Femur (tissue), 1 donor: ENCODE results near the gene RPS6KB2.
A peak's percentile ranks its signal among the peaks of the same experiment; 100 is the strongest.

Experiments used
- DNase-seq: peaks from one replicate; pipeline ENCODE4 v3.0.0-alpha.2; 2017

RPS6KB2 gene

DNA sequence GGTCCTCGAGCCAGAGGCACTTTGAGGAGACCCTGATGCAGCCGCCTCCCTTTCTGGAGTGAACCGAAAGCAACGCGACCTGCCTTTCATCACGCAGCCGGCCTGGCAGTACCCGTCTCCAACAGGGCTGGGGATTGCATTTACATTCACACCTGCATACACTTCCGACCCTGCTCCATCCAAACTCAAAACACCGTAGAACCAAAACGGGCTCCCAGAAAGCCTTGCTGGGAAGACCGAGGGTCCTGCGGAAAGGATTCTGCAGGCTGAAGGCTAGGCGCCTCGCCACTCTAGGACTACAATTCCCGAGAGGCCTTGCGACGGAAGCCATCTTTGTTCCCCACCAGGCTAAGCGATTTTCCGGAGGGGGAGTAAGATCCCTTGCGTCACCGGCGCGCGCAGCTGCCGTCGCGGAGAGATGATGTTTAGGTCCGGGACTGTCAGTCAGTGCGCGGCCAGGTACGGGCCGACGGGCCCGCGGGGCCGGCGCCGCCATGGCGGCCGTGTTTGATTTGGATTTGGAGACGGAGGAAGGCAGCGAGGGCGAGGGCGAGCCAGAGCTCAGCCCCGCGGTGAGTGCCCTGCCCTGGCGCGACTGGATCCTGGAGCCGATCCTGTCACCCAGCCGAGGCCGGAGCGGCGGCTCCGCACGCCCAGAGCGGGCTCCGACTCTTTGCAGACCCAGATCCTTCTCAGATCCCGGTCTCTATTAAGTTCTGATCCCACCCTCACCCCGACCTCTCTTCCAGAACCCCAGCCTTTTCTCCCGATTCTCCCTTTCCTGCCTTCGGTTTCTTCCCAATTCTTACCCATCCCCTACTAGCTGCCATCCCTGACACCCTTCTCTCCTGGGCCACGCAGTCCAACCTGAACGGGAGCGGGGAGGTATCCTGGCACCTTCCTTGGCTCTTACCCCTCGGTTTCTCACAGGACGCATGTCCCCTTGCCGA lies at the start of gene RPS6KB2:
RPS6KB2 (plus strand) TSS at position 443 of the 950 bp plus-strand sequence; CDS start at position 495, 52 bp downstream.
- peak; percentile 99 for DNase-seq

DNA sequence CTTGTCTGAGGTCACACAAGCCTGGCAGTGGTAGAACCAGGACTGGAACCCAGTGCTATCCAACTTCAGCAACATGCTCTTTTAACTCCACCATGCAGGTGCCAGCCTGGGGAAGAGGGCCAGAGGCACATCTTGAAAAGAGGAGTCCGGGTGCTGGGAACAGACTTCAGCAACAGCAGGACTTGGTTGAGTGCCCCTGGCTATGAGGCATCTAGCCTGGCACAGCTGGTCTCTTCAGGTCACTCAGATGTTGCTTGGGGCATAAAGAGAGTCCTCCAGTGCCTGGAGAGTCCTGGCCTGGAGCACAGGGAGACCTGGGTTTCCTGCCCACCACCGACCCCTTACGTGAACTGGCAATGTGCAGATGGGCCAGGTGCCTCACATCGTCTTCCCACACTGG lies 49.8 kb upstream of the RPS6KB2 start:
- DNase-seq: no peak

DNA sequence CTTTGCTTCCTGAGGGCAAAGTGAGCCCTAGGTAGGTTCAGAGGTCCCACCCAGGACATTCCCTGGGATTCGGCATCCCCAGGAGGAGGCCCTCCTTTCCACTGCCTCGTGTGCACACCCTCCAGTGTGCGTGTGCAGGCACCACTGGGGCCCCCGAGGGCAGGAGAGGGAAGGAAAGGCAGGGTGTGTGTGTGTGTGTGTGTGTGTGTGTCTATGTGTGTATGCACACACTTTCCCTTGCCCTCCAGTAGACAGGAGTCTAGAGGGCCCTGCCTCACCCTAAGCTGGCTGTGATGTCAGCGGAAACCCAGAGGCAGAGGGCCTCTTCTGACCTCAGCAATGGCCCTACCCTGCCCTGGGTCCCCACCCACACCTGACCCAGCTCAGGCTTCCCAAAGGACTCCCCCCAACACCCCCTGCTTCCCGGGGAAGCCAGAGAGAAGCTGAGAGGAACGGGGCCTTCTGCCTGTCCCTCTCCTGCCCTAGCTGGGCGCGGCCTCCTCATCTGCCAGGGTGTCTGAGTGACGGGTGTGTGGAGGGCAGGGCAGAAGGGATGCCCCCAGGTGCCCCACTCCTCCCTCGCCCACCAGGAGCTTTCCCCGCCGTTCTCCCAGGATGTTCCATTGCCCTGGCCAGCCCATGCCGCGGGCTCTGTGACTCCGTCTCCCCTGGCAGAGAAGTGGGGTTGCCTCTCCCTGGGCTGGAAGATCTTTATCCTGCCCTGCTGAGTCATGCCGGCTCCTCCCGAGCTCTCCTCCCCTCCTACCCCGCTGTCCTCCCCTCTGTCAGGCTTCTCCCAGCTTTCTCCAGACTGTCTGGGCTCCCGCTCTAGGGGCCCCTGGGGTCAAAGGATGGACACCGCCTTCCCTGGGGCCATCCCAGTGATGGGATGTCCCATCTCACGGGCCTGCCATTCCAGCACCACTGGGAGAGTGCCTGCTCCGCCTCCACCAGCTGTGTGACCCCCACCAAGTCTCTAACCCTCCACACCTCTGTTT lies 48.9 kb upstream of the RPS6KB2 start:
- no peak for DNase-seq

DNA sequence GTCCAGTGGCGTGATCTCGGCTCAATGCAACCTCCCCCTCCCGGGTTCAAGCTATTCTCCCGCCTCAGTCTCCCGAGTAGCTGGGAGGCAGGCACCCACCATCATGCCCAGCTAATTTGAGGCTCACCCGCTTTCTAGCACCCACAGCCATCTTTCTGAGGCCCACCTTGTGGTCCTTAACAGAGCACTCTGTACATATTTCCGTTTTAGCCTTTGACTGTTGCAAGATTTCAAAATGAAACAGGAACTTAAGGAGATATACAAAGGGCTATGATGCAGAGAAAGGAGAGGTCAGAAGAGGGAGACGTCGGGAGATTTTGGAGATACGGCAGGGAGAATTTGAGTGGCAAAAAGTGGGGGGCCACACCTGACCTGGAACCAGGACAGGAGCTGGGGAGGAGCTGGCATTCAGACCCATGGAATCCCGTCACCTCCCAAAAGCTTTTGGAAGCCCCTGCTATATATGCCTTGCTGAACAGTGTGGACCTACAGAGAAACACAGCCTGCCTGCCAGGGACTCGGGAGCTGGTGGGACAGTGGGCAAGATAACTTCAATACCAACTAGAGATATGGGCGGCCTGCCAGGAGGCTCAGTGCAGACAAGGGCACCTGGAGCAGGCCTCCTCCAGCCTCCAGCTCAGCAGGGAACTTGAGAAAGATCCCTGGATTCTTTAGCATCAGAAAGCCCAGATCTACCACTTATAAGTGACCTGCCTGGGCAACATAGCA lies 46.9 kb upstream of the RPS6KB2 start:
- no peak for DNase-seq

DNA sequence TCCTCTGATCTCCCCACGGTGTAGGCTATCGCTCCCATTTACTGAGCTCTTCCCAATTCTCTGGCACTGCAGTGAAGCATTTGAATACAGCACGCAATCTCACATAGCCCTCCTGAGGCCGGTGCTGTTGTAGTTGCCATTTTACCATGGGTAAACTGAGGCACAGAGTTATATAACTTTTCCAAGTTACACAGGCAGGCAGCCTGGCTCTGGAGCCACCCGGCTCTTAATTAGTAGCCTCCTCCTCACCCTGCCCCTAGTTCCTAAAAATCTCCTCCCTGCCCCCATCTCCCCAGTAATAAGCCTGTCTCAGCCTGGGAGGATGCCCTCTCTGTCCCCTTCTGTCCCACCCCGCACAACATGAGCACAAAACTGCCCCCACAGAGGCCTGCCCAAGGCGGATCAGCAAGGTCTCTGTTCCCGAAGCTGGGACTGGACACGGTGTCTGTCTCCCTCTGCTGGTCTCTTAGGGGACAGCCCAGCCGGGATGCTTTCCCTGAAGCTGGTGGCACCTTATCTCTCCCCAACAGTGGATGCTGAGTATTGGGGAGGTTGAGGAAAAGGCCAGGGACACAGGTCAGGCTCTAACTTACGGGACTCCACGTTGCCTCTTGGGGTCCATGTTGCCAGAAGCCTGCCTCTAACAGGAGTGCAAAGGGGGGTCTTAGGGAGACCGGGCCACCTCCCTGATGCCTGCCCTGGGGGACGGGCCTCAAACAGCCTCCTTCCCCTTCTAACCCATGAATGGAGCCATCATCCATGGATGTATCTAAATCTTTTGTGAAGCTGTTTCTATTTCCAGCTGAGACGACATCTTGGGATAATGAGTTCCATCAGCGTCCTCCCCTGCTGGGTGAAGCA lies 45.8 kb upstream of the RPS6KB2 start:
- peak; percentile 87 for DNase-seq

DNA sequence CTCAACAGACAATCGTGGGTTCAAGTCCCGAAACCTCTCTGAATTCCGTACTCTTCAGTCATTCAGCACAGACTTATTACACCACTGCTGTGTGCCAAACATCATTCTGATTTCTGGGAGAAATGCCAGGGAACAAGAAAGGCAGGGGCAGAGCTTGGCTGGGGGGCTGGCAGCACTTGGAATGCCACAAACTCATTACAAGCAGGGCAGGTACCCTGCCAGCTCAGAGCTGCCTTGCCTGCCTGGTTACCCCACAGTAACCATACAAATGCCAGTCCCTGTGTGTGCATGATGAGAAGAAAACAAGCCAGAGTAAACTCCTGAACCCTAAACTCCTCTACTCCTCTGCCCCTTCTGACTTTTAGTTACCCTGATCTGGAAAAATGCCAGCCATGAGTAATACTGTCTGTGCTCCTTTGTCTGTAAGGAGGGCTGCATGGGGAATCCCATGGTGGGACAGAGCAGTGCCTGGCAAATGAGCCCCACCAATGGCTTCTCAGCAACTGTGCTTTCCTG lies 43.4 kb upstream of the RPS6KB2 start:
- no peak for DNase-seq

DNA sequence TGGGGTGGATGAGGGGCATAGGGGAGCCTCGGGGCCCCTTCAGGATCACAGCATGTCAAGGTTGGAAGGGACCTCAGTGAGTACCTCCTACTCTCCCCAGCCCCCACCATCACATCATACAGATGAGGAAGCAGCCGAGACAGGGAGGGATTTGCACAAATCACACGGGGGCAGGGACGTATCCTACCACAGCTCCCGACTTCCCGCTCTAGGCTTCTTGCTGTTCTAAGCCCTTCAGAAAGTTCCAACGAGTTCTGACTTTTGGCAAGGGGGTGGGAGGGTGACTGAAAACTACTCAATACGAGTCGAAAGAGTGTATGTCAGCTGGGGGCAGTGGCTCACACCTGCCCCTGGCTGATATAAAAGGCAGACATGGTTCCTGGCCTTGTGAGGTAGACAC lies 41.2 kb upstream of the RPS6KB2 start:
- DNase-seq: no peak

DNA sequence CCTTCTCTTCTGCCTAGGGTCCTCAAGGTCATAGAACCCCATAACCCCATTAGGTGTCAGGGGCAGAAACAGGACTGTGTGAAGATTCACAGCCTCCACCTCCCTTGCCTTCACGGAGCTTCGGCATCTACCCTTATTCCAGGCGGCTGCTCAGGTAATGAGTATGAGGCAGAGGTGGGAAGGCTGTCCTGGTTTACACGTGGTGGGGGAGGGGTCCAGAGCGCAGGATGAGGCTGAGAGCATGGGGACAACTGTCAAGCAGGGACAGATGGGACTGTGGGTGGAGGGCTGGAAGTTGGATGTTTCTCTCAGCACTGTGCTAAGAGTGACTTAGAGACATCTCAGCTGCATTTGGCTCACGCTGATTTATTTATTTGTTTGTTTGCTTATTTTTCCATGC lies 40.8 kb upstream of the RPS6KB2 start:
- DNase-seq: no peak

DNA sequence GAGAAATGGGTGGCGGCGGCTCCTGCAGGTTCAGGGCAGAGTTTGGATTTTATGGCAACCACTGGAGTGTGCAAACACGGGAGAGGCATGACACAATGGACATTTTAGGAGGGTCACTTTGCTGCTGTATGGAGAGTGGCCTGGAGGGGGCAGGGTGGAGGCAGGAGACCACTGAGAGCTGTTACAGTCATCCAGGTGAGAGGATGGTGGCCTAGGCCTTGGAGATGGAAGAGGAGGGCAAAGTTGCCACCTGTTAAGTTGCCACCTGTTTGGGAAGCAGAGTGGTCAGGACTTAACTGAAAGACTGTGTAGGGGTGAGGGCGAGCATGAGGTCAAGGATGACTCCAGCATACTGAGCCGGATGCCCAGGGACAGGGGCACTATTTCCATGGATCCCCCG lies 38.8 kb upstream of the RPS6KB2 start:
- DNase-seq: no peak

DNA sequence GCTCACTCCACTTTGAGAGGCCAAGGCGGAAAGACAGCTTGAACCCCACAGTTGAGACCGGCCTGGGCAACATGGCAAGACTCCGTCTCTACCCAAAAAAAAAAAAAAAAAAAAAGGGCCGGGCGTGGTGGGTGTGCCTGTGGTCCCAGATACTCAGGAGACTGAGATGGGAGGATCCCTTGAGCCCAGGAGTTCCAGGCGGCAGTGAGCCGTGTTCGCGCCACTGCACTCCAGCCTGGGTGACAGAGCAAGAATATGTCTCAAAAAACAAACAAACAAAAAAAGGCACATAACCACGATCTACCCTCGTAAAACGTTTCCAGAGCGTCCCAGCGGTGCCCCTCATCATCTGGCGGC lies 37.4 kb upstream of the RPS6KB2 start:
- no peak for DNase-seq

DNA sequence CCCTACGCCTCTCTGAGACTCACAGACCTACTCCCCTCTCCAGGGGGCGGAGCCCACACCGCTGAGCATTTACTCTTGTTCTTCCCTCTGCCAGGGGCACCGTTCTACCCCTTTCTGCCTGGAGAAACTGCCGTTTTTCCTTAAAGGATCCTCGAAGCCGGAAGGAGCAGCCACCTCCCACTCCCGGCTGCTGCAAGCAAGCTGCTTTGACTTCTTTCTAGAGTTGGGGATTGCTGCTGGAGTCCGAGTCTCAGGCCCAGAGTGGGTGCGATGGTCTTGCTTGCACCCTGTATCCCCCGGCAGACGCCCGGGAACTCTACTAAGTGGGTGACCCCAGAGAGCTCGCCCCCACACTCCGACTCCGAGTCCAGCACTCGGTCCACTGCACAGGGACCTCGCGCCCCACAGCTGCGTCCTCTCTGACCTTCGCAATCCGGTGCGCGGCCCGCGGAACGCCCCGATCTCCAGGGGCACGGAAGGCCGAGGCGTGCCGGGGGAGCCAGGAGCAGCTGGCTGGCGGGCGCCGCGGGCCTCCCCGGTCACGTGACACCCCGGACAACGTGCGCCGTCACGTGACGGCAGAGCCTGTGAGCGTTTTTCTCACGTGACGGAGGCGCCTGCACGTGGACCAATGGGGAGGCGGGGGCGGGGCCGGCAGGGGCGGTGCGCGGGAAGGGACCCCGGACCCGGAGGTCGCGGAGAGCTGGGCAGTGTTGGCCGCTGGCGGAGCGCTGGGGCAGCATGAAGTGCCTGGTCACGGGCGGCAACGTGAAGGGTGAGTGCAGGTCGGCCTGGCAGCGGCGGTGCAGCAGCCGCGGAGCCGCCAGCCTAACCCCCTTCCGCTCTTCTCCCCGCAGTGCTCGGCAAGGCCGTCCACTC lies 36.8 kb upstream of the RPS6KB2 start, which contains the start of gene RAD9A:
RAD9A (plus strand) TSS at position 683 of the 879 bp plus-strand sequence; CDS start at position 742, 59 bp downstream.
- DNase-seq: peak; percentile 96

DNA sequence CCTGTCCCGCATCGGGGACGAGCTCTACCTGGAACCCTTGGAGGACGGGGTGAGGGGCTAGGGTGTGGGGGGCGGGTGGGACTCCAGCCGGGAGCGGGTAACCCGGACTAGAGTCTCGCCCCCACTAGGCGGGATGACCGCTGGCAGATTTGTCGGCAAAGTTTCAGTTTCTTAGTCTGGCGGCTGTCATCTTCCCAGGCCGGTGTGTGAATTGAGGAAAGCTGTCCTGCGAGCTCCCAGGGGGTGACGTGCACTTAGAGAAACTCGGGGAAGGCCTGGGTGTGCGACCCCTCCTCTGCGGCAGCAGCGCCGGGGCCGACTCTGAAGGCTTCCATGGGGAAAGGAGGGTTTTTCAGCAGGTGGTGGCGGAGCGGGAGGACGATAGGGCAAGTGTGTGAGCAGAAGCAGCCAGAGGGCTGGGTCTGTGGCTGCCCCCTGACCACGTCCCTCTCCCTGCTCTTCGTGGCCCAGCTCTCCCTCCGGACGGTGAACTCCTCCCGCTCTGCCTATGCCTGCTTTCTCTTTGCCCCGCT lies 36.0 kb upstream of the RPS6KB2 start:
- no peak for DNase-seq

DNA sequence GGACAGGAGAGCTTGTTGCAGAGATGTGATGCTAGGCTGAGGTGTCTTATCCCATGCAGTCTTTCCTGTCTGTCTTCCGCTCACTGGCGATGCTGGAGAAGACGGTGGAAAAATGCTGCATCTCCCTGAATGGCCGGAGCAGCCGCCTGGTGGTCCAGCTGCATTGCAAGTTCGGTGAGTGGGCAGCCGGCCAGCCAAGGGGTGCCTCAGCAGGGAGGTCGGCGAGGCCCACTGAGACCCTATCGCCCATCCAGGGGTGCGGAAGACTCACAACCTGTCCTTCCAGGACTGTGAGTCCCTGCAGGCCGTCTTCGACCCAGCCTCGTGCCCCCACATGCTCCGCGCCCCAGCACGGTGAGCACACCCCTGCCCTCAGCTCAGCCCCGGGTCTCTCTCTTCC lies 34.9 kb upstream of the RPS6KB2 start:
- no peak for DNase-seq

DNA sequence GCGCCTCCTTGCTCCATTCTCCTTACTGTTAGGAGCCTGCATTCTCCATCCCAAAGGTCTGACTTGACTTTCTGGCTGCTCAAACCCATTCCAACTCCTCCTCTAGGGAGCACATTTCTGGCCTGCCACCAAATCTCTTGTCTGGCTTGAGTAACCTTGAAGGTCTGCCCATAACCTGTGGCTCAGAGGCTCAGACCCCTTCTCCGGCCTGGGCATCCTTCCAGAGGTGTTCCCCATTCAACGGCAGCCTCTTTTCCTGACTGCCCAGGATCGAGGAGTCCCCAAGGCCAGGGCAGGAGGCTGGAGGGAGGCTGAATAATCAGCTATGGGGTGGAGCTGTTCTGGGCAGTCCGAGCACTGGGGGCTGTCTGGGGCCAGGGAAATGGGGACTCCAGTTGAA lies 34.3 kb upstream of the RPS6KB2 start:
- DNase-seq: no peak

DNA sequence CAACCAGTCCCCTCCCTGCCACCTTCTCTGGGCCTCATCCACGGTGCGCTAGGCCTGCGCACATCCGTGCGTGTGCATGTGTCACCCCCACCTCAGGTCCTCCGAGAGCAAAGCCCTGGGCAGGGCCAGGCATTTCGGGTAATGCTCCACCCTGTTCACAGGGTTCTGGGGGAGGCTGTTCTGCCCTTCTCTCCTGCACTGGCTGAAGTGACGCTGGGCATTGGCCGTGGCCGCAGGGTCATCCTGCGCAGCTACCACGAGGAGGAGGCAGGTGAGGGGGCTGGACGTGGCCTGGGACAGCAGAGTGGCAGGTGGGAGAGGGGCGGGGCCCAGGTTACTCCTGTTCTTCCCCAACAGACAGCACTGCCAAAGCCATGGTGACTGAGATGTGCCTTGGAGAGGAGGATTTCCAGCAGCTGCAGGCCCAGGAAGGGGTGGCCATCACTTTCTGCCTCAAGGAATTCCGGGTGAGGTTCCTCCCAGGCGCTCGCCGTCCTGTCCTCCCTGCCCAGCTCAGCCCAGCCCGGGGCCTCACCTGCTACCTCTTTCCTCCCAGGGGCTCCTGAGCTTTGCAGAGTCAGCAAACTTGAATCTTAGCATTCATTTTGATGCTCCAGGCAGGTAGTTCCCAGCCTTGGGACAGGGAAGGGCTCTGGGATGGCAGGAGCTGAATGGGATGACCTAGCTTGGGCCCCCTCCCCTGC lies 32.6 kb upstream of the RPS6KB2 start:
- no peak for DNase-seq

DNA sequence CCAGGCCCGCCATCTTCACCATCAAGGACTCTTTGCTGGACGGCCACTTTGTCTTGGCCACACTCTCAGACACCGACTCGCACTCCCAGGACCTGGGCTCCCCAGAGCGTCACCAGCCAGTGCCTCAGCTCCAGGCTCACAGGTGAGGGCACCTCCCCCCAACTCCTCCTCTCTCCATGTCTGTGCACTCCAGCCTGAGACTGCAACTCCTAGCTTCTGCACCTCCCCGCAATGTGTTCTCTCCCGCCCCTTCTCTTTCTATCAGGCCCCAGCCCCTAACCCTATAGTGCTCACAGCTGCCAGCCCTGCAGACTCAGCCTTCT lies 32.1 kb upstream of the RPS6KB2 start:
- no peak for DNase-seq

DNA sequence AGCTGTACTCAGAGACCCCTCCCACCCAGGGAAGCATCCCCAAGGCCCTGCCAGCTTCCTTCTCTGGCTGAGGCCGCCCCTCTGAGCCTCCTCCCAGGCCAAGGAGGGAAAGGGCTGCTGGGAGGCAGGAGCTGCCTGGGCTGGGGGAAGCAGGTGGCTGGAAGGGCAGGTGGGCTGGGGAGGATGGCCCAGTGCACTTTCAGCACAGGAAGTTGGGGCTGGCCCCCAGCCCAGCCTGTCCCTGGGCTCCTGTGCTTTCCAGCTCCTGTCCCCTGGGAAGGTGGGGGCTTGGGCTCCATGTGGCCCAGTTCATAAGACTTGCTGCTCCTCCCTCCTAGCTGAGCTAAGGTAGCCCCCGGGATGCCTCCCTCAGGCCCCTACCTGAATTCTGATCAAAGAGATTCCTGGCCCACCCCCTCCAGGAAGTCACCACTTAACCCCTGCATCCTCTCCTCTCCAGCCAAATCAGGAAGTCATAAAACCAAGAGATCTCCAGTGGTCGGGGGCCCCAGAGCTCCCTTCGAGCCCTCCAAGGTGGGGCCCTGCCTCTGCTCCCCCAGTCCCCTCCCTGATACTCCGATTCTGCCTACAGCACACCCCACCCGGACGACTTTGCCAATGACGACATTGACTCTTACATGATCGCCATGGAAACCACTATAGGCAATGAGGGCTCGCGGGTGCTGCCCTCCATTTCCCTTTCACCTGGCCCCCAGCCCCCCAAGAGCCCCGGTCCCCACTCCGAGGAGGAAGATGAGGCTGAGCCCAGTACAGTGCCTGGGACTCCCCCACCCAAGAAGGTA lies 31.5 kb upstream of the RPS6KB2 start:
- DNase-seq: no peak

DNA sequence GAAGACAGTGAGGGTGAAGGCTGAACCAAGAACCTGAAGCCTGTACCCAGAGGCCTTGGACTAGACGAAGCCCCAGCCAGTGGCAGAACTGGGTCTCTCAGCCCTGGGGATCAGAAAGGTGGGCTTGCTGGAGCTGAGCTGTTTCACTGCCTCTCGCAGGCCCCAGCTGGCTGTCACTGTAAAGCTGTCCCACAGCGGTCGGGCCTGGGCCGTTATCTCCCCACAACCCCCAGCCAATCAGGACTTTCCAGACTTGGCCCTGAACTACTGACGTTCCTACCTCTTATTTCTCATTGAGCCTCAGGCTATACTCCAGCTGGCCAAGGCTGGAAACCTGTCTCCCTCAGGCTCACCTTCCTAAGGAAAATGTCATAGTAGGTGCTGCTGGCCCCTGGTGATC lies 30.8 kb upstream of the RPS6KB2 start:
- no peak for DNase-seq
